ENCODE results near the gene ZBTB8A.
"Not testable (repeated sequence)": the region's sequence is repeated elsewhere in the genome, so short reads cannot be mapped to it uniquely, and the experiment has no call there.

Gene ZBTB8A

DNA sequence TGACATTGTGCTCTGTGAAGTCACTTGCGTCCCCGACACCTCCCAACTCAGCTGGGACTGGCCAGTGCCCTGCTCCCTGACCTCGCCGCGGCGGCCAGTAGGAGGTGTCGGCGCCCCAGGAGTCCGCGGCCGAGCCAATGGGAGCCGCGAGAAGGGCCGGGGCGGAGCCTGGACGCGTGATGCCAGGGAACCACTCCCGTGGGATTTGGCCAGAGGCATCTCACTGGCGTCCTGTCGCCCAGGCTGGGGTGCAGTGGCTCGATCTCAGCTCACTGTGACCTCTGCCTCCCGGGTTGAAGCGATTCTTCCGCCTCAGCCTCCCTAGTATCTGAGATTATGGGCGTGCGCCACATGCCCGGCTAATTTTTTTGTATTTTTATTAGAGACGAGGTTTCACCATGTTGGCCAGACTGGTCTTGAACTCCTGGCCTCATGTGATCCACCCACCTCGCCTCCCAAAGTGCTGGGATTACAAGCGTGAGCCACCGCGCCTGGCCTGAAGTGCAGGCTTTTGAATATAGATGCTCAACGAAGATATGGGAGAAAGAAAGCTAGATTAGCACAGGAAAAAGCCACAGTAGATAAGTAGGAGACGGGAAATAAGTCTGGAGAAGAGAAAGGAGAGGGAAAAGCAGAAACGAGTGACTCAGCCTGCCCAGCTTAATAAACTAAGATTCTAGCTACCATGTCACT is 73.1 kb downstream of the ZBTB8A start:
- TF ChIP-seq TAF1 (IDR thresholded peaks at IDR 0.05; ENCODE audit: low read depth, low read length) (no peak), POLR2A (IDR thresholded peaks at IDR 0.05; ENCODE audit: low read depth, low read length) (0 out of 2 replicates have a peak, but pooled peaks have one; percentile 41)
- DNase-seq (ENCODE audit: insufficient read length, low spot score) (peak; percentile 60), FAIRE-seq (peak; percentile 73)

DNA sequence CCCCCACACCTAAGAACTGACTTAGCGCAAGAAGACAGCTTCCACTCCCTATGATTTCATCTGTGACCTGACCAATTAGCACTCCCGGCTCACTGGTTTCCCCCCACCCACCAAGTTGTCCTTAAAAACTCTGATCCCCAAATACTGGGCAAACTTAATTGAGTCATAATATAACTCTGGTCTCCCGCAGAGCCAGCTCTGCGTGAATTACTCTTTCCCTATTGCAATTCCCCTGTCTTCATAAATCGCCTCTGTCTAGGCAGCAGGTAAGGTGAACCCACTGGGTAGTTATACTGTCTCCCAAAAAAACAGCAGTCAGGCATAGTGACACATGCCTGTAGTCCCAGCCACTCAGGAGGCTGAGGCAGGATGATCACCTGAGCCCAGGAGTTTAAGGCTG is 74.2 kb downstream of the ZBTB8A start:
- TF ChIP-seq POLR2AphosphoS5 (IDR thresholded peaks at IDR 0.05; ENCODE audit: low read depth, low read length) = no peak
- TF ChIP-seq POLR2A (IDR thresholded peaks at IDR 0.05; ENCODE audit: low read depth, low read length) = no peak
- no peak for TF ChIP-seq POU2F2 (IDR thresholded peaks at IDR 0.05; ENCODE audit: low read depth, low read length)
- TF ChIP-seq TAF1 (IDR thresholded peaks at IDR 0.05; ENCODE audit: low read depth, low read length) = no peak
- no peak for TF ChIP-seq PAX5 (IDR thresholded peaks at IDR 0.05; ENCODE audit: insufficient read depth, low read length, severe bottlenecking)
- TF ChIP-seq SPI1 (IDR thresholded peaks at IDR 0.05; ENCODE audit: low read depth, low read length) = no peak
- FAIRE-seq = no peak
- no peak for DNase-seq (ENCODE audit: insufficient read length, low spot score)

DNA sequence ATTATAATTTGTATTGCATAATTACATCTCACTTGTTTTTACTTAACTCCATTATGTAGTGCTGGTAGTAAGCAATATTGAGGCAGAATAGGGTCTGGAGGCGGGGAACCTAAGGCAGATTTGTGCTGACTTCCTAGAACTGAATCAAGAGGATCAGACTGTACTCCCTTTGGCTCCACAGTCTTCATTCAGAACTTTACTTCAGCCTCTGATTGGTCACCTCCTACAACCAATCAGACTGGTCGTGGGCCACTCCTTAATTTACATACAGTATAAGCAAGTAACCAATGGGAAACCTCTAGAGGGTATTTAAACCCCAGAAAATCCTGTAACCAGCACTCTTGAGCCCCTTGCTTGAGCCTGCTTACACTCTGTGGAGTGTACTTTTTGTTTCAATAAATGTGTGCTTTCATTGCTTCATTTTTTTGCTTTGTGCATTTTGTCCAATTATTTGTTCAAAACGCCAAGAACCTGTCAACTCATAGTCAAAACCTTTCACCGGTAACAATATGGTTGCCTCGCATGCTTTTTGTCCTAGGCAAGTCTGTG is 79.5 kb downstream of the ZBTB8A start:
- TF ChIP-seq SPI1 (IDR thresholded peaks at IDR 0.05; ENCODE audit: low read depth, low read length) = no peak
- no peak for TF ChIP-seq POU2F2 (IDR thresholded peaks at IDR 0.05; ENCODE audit: low read depth, low read length)
- TF ChIP-seq POLR2AphosphoS5 (IDR thresholded peaks at IDR 0.05; ENCODE audit: low read depth, low read length) = no peak
- no peak for TF ChIP-seq POLR2A (IDR thresholded peaks at IDR 0.05; ENCODE audit: low read depth, low read length)
- no peak for TF ChIP-seq PAX5 (IDR thresholded peaks at IDR 0.05; ENCODE audit: insufficient read depth, low read length, severe bottlenecking)
- TF ChIP-seq TAF1 (IDR thresholded peaks at IDR 0.05; ENCODE audit: low read depth, low read length) = no peak
- no peak for DNase-seq (ENCODE audit: insufficient read length, low spot score)
- FAIRE-seq = no peak

DNA sequence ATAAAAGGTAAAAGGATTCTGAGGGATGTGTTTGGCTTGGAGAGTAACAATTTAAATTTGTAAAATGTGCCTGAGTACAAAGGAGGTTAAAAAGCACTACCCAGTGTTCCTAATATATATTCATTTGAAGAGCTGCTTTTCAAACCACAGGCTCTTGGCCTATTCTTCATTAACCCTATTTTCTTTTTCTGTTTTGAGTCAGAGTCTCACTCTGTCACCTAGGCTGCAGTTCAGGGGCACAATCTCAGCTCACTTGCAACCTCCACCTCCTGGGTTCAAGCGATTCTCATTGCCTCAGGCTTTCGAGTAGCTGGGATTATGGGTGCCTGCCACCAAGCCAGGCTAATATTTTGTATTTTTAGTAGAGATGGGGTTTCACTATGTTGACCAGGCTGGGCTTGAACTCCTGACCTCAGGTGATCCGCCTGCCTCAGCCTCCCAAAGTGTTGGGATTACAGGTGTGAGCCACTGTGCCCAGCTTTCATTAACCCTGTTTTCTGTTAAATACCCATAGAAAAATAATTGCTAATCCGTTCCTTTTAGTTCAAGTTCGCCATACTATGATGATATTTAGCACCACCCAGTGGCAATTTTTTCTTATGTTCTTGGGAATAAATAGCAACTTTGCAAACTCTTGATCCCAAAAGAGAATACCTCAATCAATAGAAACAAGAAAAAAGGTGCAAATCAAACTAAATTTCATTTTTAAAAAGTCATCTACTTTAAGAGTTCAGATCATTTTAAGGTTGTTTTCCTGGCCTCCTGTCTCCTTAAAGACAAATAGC is 80.7 kb downstream of the ZBTB8A start:
- DNase-seq (ENCODE audit: insufficient read length, low spot score) (no peak), FAIRE-seq (peak; percentile 82)
- TF ChIP-seq TAF1 (IDR thresholded peaks at IDR 0.05; ENCODE audit: low read depth, low read length) = no peak
- TF ChIP-seq POLR2A (IDR thresholded peaks at IDR 0.05; ENCODE audit: low read depth, low read length) = no peak
- TF ChIP-seq POU2F2 (IDR thresholded peaks at IDR 0.05; ENCODE audit: low read depth, low read length) = peak; percentile 29; the same call in 1 of the 2 replicates

DNA sequence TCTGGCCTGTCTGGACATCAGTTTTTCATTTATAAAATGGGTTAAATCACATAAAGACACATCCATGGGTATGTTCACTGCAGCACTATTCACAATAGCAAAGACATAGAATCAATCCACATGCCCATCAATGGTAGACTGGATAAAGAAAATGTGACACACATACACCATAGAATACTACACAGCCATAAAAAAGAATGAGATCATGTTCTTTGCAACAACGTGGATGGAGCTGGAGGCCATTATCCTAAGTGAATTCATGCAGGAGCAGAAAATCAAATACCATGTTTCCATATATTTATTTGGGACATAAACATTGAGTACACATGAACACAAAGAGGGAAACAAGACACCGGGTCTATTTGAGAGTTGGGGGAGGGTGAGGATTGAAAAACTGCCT is 83.0 kb downstream of the ZBTB8A start:
- DNase-seq (ENCODE audit: insufficient read length, low spot score) = no peak
- no peak for TF ChIP-seq SPI1 (IDR thresholded peaks at IDR 0.05; ENCODE audit: low read depth, low read length)
- TF ChIP-seq POU2F2 (IDR thresholded peaks at IDR 0.05; ENCODE audit: low read depth, low read length) = no peak
- TF ChIP-seq TAF1 (IDR thresholded peaks at IDR 0.05; ENCODE audit: low read depth, low read length) = no peak
- no peak for TF ChIP-seq POLR2A (IDR thresholded peaks at IDR 0.05; ENCODE audit: low read depth, low read length)
- TF ChIP-seq POLR2AphosphoS5 (IDR thresholded peaks at IDR 0.05; ENCODE audit: low read depth, low read length) = no peak
- no peak for TF ChIP-seq PAX5 (IDR thresholded peaks at IDR 0.05; ENCODE audit: insufficient read depth, low read length, severe bottlenecking)
- no peak for FAIRE-seq

DNA sequence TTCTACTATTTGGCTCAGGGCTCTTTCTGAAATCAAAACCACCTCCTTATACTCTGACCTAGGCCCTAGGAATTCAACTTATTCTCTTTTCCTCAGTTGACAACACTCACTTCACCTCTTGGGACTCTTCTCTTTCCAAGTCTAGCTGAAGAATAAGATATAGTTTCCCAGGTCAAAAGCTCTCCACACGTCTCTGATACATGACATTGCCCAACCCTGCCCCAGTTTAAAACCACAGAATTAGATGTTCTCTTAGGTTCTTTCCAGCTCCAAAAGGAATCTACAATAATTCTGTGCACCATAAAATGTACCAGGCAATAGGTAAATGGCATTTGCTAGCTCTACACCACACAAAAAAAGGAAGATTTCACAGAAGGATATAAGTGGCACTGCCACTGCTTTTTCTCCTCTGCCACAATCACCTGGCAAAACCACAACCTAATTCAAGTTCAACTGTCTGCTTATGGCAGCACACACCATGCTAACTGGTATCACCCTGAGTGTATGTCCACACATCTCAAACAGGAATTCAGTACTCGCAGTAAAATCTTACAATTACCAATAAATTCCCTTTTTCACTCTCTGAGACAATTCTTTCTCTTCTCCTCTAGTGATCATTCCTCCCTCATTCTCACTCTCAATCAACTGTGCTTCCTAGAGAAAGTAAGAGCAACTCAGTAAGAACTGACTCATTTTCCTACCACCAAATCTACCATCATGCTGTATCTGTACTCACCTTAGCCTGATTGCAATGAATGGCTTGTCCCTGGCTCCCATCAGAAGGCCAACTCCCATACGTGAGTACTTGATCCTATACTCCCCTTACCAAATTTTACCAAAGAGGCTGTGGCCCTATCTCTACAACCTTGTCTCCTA is 83.8 kb downstream of the ZBTB8A start:
- peak; percentile 14; the same call in 1 of the 2 replicates for TF ChIP-seq POLR2AphosphoS5 (IDR thresholded peaks at IDR 0.05; ENCODE audit: low read depth, low read length)
- no peak for TF ChIP-seq POU2F2 (IDR thresholded peaks at IDR 0.05; ENCODE audit: low read depth, low read length)
- FAIRE-seq = peak; percentile 80

DNA sequence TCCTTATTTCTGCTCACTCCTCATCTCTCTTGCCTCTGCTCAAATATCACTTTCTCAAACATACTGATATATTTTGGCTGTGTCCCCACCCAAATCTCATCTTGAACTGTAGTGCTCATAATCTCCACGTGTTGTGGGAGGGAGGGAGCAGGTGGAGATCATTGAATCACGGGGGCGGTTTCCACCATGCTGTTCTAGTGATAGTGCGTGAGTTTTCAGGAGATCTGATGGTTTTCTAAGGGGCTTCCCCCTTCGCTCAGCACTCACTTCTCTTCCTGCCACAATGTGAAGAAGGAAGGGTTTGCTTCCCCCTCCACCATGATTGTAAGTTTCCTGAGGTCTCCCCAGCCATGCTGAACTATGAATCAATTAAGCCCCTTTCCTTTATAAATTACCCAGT is 84.5 kb downstream of the ZBTB8A start:
- FAIRE-seq (peak; percentile 54), DNase-seq (ENCODE audit: insufficient read length, low spot score) (no peak)
- TF ChIP-seq POLR2A (IDR thresholded peaks at IDR 0.05; ENCODE audit: low read depth, low read length) = no peak
- no peak for TF ChIP-seq TAF1 (IDR thresholded peaks at IDR 0.05; ENCODE audit: low read depth, low read length)
- peak; percentile 49; the same call in 1 of the 2 replicates for TF ChIP-seq SPI1 (IDR thresholded peaks at IDR 0.05; ENCODE audit: low read depth, low read length)
- 0 out of 2 replicates have a peak, but pooled peaks have one; percentile 9 for TF ChIP-seq POLR2AphosphoS5 (IDR thresholded peaks at IDR 0.05; ENCODE audit: low read depth, low read length)
- TF ChIP-seq POU2F2 (IDR thresholded peaks at IDR 0.05; ENCODE audit: low read depth, low read length) = no peak
- no peak for TF ChIP-seq PAX5 (IDR thresholded peaks at IDR 0.05; ENCODE audit: insufficient read depth, low read length, severe bottlenecking)

More for the DNA sequence above, 83.8 kb downstream of the ZBTB8A start:
- no peak for DNase-seq (ENCODE audit: insufficient read length, low spot score)

DNA sequence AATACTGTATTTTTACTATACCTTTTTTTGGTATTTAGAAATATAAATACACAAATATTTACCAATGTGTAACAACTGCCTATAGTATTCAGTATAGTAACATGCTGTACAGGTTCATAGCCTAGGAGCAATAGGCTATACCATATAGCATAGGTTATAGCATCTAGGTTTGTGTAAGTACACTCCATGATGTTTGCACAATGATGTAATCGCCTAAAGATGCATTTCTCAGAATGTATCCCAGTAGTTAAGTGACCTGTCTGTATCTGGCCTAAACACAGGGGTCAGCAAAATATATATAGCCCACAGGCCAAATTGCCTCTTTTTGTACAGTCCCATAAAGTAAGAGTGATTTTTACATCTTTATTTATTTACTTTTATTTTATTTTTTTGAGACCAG is 86.9 kb downstream of the ZBTB8A start:
- DNase-seq (ENCODE audit: insufficient read length, low spot score) (no peak), FAIRE-seq (peak; percentile 43)
- no peak for TF ChIP-seq SPI1 (IDR thresholded peaks at IDR 0.05; ENCODE audit: low read depth, low read length)
- TF ChIP-seq POLR2AphosphoS5 (IDR thresholded peaks at IDR 0.05; ENCODE audit: low read depth, low read length) = no peak
- no peak for TF ChIP-seq POU2F2 (IDR thresholded peaks at IDR 0.05; ENCODE audit: low read depth, low read length)
- no peak for TF ChIP-seq TAF1 (IDR thresholded peaks at IDR 0.05; ENCODE audit: low read depth, low read length)
- no peak for TF ChIP-seq POLR2A (IDR thresholded peaks at IDR 0.05; ENCODE audit: low read depth, low read length)
- no peak for TF ChIP-seq PAX5 (IDR thresholded peaks at IDR 0.05; ENCODE audit: insufficient read depth, low read length, severe bottlenecking)

DNA sequence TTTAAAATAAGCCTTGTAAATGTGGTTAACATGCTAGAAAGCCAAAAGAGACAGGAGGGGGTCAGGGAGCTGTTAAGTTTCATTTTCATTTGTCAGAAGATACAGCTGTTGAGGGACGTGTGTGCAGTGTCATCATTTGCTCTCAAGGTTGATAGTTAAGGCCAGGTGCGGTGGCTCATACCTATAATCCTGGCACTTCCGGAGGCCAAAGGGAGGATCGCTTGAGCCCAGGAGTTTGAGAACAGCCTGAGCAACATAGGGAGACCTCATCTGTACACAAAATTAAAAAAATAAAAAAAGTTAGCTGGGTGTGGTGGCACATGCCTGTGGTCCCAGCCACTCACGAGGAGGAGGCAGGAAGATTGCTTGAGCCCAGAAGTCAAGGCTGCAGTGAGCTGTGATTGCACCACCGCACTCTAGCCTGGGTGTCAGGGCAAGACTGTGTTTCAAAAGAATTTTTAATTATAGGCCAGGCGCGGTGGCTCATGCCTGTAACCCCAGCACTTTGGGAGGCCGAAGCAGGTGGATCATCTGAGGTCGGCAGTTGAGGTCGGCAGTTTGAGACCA is 88.5 kb downstream of the ZBTB8A start:
- TF ChIP-seq SPI1 (IDR thresholded peaks at IDR 0.05; ENCODE audit: low read depth, low read length) (no peak), POU2F2 (IDR thresholded peaks at IDR 0.05; ENCODE audit: low read depth, low read length) (no peak), PAX5 (IDR thresholded peaks at IDR 0.05; ENCODE audit: insufficient read depth, low read length, severe bottlenecking) (no peak), POLR2AphosphoS5 (IDR thresholded peaks at IDR 0.05; ENCODE audit: low read depth, low read length) (no peak), TAF1 (IDR thresholded peaks at IDR 0.05; ENCODE audit: low read depth, low read length) (no peak), POLR2A (IDR thresholded peaks at IDR 0.05; ENCODE audit: low read depth, low read length) (no peak)
- no peak for DNase-seq (ENCODE audit: insufficient read length, low spot score)
- peak; percentile 83 for FAIRE-seq

DNA sequence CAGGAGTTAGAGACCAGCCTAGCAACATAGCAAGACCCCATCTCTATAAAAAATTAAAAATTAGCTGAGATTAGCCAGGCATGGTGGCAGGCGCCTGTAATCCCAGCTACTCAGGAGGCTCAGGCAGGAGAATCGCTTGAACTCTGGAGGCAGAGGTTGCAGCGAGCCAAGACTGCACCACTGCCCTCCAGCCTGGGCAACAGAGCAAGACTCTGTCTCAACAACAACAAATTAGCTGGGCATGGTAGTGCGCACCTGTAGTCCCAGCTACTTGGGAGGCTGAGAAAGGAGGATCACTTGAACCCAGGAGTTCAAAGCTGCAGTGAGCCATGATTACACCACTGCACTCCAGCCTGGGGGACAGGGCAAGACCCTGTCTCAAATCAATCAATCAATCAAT is 90.9 kb downstream of the ZBTB8A start:
- not testable (repeated sequence) for FAIRE-seq

More for the DNA sequence above, 90.9 kb downstream of the ZBTB8A start:
- not testable (repeated sequence) for DNase-seq (ENCODE audit: insufficient read length, low spot score)
